Activated B cell treated with CpG ODN at 0.5 μM for 24 hours (primary cell): ENCODE results near the gene CASTOR1. TPM values are rescaled to one million over a fixed set of nuclear protein-coding genes. Genes with fewer than 3 reads are reported as not detected.

ENCODE experiments used
- ATAC-seq: fragments of 200-7000 bp; cut with Tn5 transposase; one replicate; pipeline ENCODE4 v1.10.0; 2021; ENCODE audit warnings: low read depth, mild to moderate bottlenecking, moderate library complexity
- CTCF ChIA-PET: fragments of 350-600 bp; sonication (Branson Sonifier 250); formaldehyde crosslinking; loops from one replicate; lab custom pipeline; 2021; ENCODE audit warnings: antibody characterized with exemption; lab: Charles Lee
- POLR2A ChIA-PET: fragments of 350-600 bp; sonication (Branson Sonifier 250); formaldehyde crosslinking; loops from one replicate; lab custom pipeline; 2021; ENCODE audit warnings: antibody characterized with exemption; lab: Charles Lee
- DNase-seq: peaks from one replicate; pipeline ENCODE4 v3.0.0; 2022
- H3K27ac Mint-ChIP-seq: one replicate; pipeline ENCODE4 v1.8.0; 2020; ENCODE audit warnings: mixed read lengths
- H3K27me3 Mint-ChIP-seq: one replicate; pipeline ENCODE4 v1.8.0; 2021; ENCODE audit warnings: mixed read lengths
- H3K36me3 Mint-ChIP-seq: one replicate; pipeline ENCODE4 v1.8.0; 2021; ENCODE audit warnings: low read depth, mixed read lengths
- H3K4me1 Mint-ChIP-seq: one replicate; pipeline ENCODE4 v1.8.0; 2021; ENCODE audit warnings: mixed read lengths
- H3K4me3 Mint-ChIP-seq: one replicate; pipeline ENCODE4 v1.8.0; 2020; ENCODE audit warnings: mild to moderate bottlenecking, mixed read lengths
- H3K9me3 Mint-ChIP-seq: one replicate; pipeline ENCODE4 v1.8.0; 2020; ENCODE audit warnings: mixed read lengths
- CTCF ChIP-seq: fragments of 200-600 bp; IDR thresholded peaks from one replicate; pipeline ENCODE4 v1.8.0; 2022; ENCODE audit warnings: antibody characterized with exemption, mild to moderate bottlenecking
- intact Hi-C: fragments of 100-400 bp; cut with micrococcal nuclease; formaldehyde crosslinking; loops from one replicate; pipeline ENCODE4 v1.15.1; 2024
- total RNA-seq: library from RNA; stranded (reverse); gene quantifications from 2 replicates; pipeline ENCODE4 v1.2.3, GENCODE V29; 2022

CASTOR1 gene
- total RNA-seq, 1 donor from 2014 or later: 2.4 TPM

GRCh38 chr22:30325724-30326254 lies 36.5 kb upstream of the CASTOR1 start:
- ChIA-PET POLR2A (interaction anchor here (0.5 to 6.2 kb wide), 5 partner anchors 11 to 1041 kb away, joined by 3 to 92 read pairs (median 42); partner anchors contain the start of genes CASTOR1, CCDC157 and SF3A1), CTCF (interaction anchor here (1.2 to 7.5 kb wide), 3 partner anchors 15 to 37 kb away, joined by 3 to 83 read pairs (median 4); partner anchors contain the start of gene CASTOR1)
- Mint-ChIP-seq H3K4me1 (peaks cover 49% of the 10 kb centered on the region), H3K9me3 (no peaks in the 10 kb centered on the region), H3K27me3 (no peaks in the 10 kb centered on the region), H3K4me3 (peak overlapping the region; percentile 86), H3K27ac (peak overlapping the region; percentile 63), H3K36me3 (peaks cover 18% of the 10 kb centered on the region)
- ATAC-seq (no peak), DNase-seq (no peak)
- intact Hi-C loops: loop anchor here (1.0 to 2.0 kb wide), 3 partner anchors 15 to 97 kb away; no protein-coding TSS in a partner anchor
- TF ChIP-seq CTCF: no peak

GRCh38 chr22:30325065-30325720 lies 35.9 kb upstream of the CASTOR1 start:
- no peak for ATAC-seq
- intact Hi-C loops: no loop called here
- CTCF ChIA-PET: interaction anchor here (1.0 to 7.5 kb wide), 4 partner anchors 15 to 63 kb away, joined by 3 to 83 read pairs (median 4); partner anchors contain the start of gene CASTOR1

GRCh38 chr22:30324014-30324730 lies 34.9 kb upstream of the CASTOR1 start:
- peaks cover 60% of the 10 kb centered on the region for H3K4me1 Mint-ChIP-seq
- H3K27ac Mint-ChIP-seq: no peak overlapping the region
- TF ChIP-seq CTCF: no peak
- no peaks in the 10 kb centered on the region for H3K27me3 Mint-ChIP-seq
- ATAC-seq: no peak
- intact Hi-C loops: no loop called here
- H3K36me3 Mint-ChIP-seq: peaks cover 20% of the 10 kb centered on the region
- H3K4me3 Mint-ChIP-seq: peak overlapping the region; percentile 86
- H3K9me3 Mint-ChIP-seq: no peaks in the 10 kb centered on the region
- DNase-seq: no peak
- CTCF ChIA-PET: interaction anchor here (1.0 to 7.5 kb wide), 4 partner anchors 12 to 64 kb away, joined by 3 to 83 read pairs (median 4); partner anchors contain the start of gene CASTOR1
- POLR2A ChIA-PET: interaction anchor here (1.4 to 4.6 kb wide), 4 partner anchors 12 to 100 kb away, joined by 4 to 68 read pairs (median 6); no protein-coding TSS in a partner anchor

More at GRCh38 chr22:30325065-30325720, 35.9 kb upstream of the CASTOR1 start:
- peaks cover 53% of the 10 kb centered on the region for H3K4me1 Mint-ChIP-seq
- no peak overlapping the region for H3K27ac Mint-ChIP-seq
- no peak for DNase-seq
- POLR2A ChIA-PET: interaction anchor here (1.0 to 6.2 kb wide), 4 partner anchors 10 to 35 kb away, joined by 11 to 92 read pairs (median 55); partner anchors contain the start of genes CASTOR1, CCDC157 and SF3A1
- H3K4me3 Mint-ChIP-seq: peak overlapping the region; percentile 86
- no peaks in the 10 kb centered on the region for H3K27me3 Mint-ChIP-seq
- TF ChIP-seq CTCF: no peak
- H3K36me3 Mint-ChIP-seq: peaks cover 17% of the 10 kb centered on the region
- H3K9me3 Mint-ChIP-seq: no peaks in the 10 kb centered on the region

GRCh38 chr22:30323246-30323645 lies 33.9 kb upstream of the CASTOR1 start:
- H3K4me1 Mint-ChIP-seq: peaks cover 69% of the 10 kb centered on the region
- ChIA-PET CTCF (interaction anchor here (0.7 to 2.3 kb wide), 3 partner anchors 13 to 35 kb away, joined by 3 to 11 read pairs (median 3); no protein-coding TSS in a partner anchor), POLR2A (interaction anchor here (0.7 to 2.1 kb wide), 4 partner anchors 11 to 101 kb away, joined by 3 to 9 read pairs (median 4); partner anchors contain the start of gene CASTOR1)
- intact Hi-C loops: no loop called here
- no peak overlapping the region for H3K27ac Mint-ChIP-seq
- no peaks in the 10 kb centered on the region for H3K9me3 Mint-ChIP-seq
- DNase-seq (no peak), ATAC-seq (no peak)
- no peaks in the 10 kb centered on the region for H3K27me3 Mint-ChIP-seq
- no peak for TF ChIP-seq CTCF
- H3K4me3 Mint-ChIP-seq: no peak overlapping the region
- H3K36me3 Mint-ChIP-seq: peaks cover 29% of the 10 kb centered on the region
